GM21576 (cell line): Measurements from ENCODE around the gene PRKN.

ENCODE experiments used
- ATAC-seq: cut with Tn5 transposase; IDR thresholded peaks from one replicate; pipeline ENCODE4 v1.9.1; 2021; ENCODE audit warnings: mild to moderate bottlenecking, moderate library complexity; ENCODE audit not compliant: unreplicated experiment

PRKN gene

GRCh38 chr6:162622572-162622971 is 105.0 kb downstream of the PRKN start:
- ATAC-seq, result no peak

- no peak for ATAC-seq
These were observed 106.3 kb downstream of the PRKN start for GRCh38 chr6:162621246-162621645.

- no peak for ATAC-seq
These were observed 107.5 kb downstream of the PRKN start for GRCh38 chr6:162620073-162620472.

GRCh38 chr6:162618448-162619002 is 109.0 kb downstream of the PRKN start:
- no peak for ATAC-seq

- ATAC-seq, result no peak
These were observed 112.4 kb downstream of the PRKN start for GRCh38 chr6:162615016-162615705.

- no peak for ATAC-seq
These were observed 114.3 kb downstream of the PRKN start for GRCh38 chr6:162613310-162613709.

GRCh38 chr6:162612613-162613012 is 115.0 kb downstream of the PRKN start:
- no peak for ATAC-seq

GRCh38 chr6:162610351-162610750 is 117.2 kb downstream of the PRKN start:
- ATAC-seq, result no peak

- ATAC-seq, result no peak
These were observed 121.7 kb downstream of the PRKN start for GRCh38 chr6:162605881-162606280.

- no peak for ATAC-seq
These were observed 124.1 kb downstream of the PRKN start for GRCh38 chr6:162603231-162604015.

GRCh38 chr6:162602759-162603158 is 124.8 kb downstream of the PRKN start:
- ATAC-seq, result no peak

GRCh38 chr6:162596676-162597075 is 130.9 kb downstream of the PRKN start:
- no peak for ATAC-seq

GRCh38 chr6:162591517-162591916 is 136.0 kb downstream of the PRKN start:
- ATAC-seq, result no peak

GRCh38 chr6:162581988-162582780 is 145.4 kb downstream of the PRKN start:
- ATAC-seq, result no peak

GRCh38 chr6:162580619-162581018 is 146.9 kb downstream of the PRKN start:
- ATAC-seq, result no peak

- no peak for ATAC-seq
These were observed 151.6 kb downstream of the PRKN start for GRCh38 chr6:162576016-162576415.

GRCh38 chr6:162572240-162572639 is 155.3 kb downstream of the PRKN start:
- ATAC-seq, result no peak

- no peak for ATAC-seq
These were observed 159.3 kb downstream of the PRKN start for GRCh38 chr6:162568266-162568665.

- ATAC-seq, result no peak
These were observed 165.5 kb downstream of the PRKN start for GRCh38 chr6:162562041-162562440.

GRCh38 chr6:162560891-162561290 is 166.7 kb downstream of the PRKN start:
- no peak for ATAC-seq

GRCh38 chr6:162554531-162554930 is 173.0 kb downstream of the PRKN start:
- no peak for ATAC-seq
